Activated CD4-positive, alpha-beta T cell treated with anti-CD3 and anti-CD28 coated beads for 36 hours (primary cell): ENCODE results near the gene KRTAP10-3. TPM values are rescaled to one million over a fixed set of nuclear protein-coding genes. Genes with fewer than 3 reads are reported as not detected.
"Not testable (repeated sequence)": the region's sequence is repeated elsewhere in the genome, so short reads cannot be mapped to it uniquely, and the experiment has no call there.

Experiments
- ATAC-seq: fragments of 200-7000 bp; cut with Tn5 transposase; one replicate; pipeline ENCODE4 v1.10.0; 2021; ENCODE audit warnings: mild to moderate bottlenecking, moderate library complexity
- CTCF ChIA-PET: fragments of 350-600 bp; sonication (Branson Sonifier 250); formaldehyde crosslinking; loops from one replicate; lab custom pipeline; 2021; ENCODE audit warnings: antibody characterized with exemption; lab: Charles Lee
- POLR2A ChIA-PET: fragments of 350-600 bp; sonication (Branson Sonifier 250); formaldehyde crosslinking; loops from one replicate; lab custom pipeline; 2021; ENCODE audit warnings: antibody characterized with exemption, inconsistent platforms; lab: Charles Lee
- DNase-seq: peaks from one replicate; pipeline ENCODE4 v3.0.0-alpha.2; 2020
- H3K27ac Mint-ChIP-seq: one replicate; pipeline ENCODE4 v1.8.0; 2021; ENCODE audit warnings: mixed read lengths
- H3K27me3 Mint-ChIP-seq: one replicate; pipeline ENCODE4 v1.8.0; 2021; ENCODE audit warnings: mixed read lengths
- H3K36me3 Mint-ChIP-seq: one replicate; pipeline ENCODE4 v1.8.0; 2021; ENCODE audit warnings: low read depth, mixed read lengths
- H3K4me1 Mint-ChIP-seq: one replicate; pipeline ENCODE4 v1.8.0; 2021; ENCODE audit warnings: mixed read lengths
- H3K4me3 Mint-ChIP-seq: one replicate; pipeline ENCODE4 v1.8.0; 2021; ENCODE audit warnings: mild to moderate bottlenecking, moderate library complexity, mixed read lengths
- H3K9me3 Mint-ChIP-seq: one replicate; pipeline ENCODE4 v1.8.0; 2021; ENCODE audit warnings: low read depth, mixed read lengths
- intact Hi-C, 2 experiments: fragments of 100-400 bp; cut with DNase I in 1 of 2; cut with micrococcal nuclease in 1 of 2; formaldehyde crosslinking; loops; one replicate each; pipeline versions ENCODE4 v1.14.2 to v1.15.1; 2022 to 2024; cut with DNase I, micrococcal nuclease
- total RNA-seq, 2 experiments: library from RNA; stranded (reverse); gene quantifications; one replicate each; pipeline ENCODE4 v1.2.3, GENCODE V29; 2021

The KRTAP10-3 gene
- total RNA-seq, 2 experiments from 2014 or later, result not detected

- POLR2A ChIA-PET, result no interaction called here
- Mint-ChIP-seq H3K4me3 (no peak overlapping the region), H3K36me3 (peaks cover 2% of the 10 kb centered on the region), H3K27me3 (peaks cover 3% of the 10 kb centered on the region), H3K9me3 (peaks cover 8% of the 10 kb centered on the region), H3K27ac (no peak overlapping the region), H3K4me1 (no peaks in the 10 kb centered on the region)
- intact Hi-C loops, result no loop called here
- ATAC-seq (no peak), DNase-seq (no peak)
- CTCF ChIA-PET, result no interaction called here
These were observed 16.9 kb upstream of the KRTAP10-3 start for GRCh38 chr21:44575307-44576024.

GRCh38 chr21:44574457-44575306 lies 16.1 kb upstream of the KRTAP10-3 start:
- Mint-ChIP-seq H3K27me3 (peaks cover 3% of the 10 kb centered on the region), H3K4me1 (no peaks in the 10 kb centered on the region), H3K27ac (no peak overlapping the region), H3K4me3 (no peak overlapping the region), H3K36me3 (peaks cover 2% of the 10 kb centered on the region), H3K9me3 (peaks cover 8% of the 10 kb centered on the region)
- POLR2A ChIA-PET, result no interaction called here
- DNase-seq, result no peak
- CTCF ChIA-PET, result interaction anchor here (0.6 to 0.7 kb wide), 2 partner anchors 36 to 147 kb away, joined by 3 read pairs; no protein-coding TSS in a partner anchor
- intact Hi-C loops, result no loop called here
- no peak for ATAC-seq

DNA sequence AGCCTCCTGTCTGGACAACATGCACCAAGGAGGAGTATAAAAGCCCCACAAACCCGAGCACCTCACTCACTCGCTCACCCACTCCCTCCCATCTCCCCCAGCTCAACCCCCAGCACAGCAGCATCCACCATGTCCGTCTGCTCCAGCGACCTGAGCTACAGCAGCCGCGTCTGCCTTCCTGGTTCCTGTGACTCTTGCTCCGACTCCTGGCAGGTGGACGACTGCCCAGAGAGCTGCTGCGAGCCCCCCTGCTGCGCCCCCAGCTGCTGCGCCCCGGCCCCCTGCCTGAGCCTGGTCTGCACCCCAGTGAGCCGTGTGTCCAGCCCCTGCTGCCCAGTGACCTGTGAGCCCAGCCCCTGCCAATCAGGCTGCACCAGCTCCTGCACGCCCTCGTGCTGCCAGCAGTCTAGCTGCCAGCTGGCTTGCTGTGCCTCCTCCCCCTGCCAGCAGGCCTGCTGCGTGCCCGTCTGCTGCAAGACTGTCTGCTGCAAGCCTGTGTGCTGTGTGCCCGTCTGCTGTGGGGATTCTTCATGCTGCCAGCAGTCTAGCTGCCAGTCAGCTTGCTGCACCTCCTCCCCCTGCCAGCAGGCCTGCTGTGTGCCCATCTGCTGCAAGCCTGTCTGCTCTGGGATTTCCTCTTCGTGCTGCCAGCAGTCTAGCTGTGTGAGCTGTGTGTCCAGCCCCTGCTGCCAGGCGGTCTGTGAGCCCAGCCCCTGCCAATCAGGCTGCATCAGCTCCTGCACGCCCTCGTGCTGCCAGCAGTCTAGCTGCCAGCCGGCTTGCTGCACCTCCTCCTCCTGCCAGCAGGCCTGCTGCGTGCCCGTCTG lies 15.2 kb upstream of the KRTAP10-3 start, which contains the start of gene KRTAP10-4:
TSS of gene KRTAP10-4 (plus strand) at position 100 of the 827 bp plus-strand sequence. CDS start at position 130, 30 bp downstream.
- H3K4me3 Mint-ChIP-seq, H3K36me3 Mint-ChIP-seq, H3K27ac Mint-ChIP-seq, ATAC-seq, POLR2A ChIA-PET, intact Hi-C loops, H3K9me3 Mint-ChIP-seq, DNase-seq, H3K27me3 Mint-ChIP-seq, H3K4me1 Mint-ChIP-seq: not testable (repeated sequence)
- CTCF ChIA-PET, result interaction anchor here (0.7 kb wide), 1 partner anchor 37 kb away, joined by 3 read pairs; no protein-coding TSS in a partner anchor

- intact Hi-C loops, result no loop called here
- no peak for ATAC-seq
- H3K36me3 Mint-ChIP-seq, result peaks cover 2% of the 10 kb centered on the region
- DNase-seq, result no peak
- no peaks in the 10 kb centered on the region for H3K4me1 Mint-ChIP-seq
- H3K27ac Mint-ChIP-seq, result no peak overlapping the region
- CTCF ChIA-PET, result no interaction called here
- peaks cover 3% of the 10 kb centered on the region for H3K27me3 Mint-ChIP-seq
- H3K9me3 Mint-ChIP-seq, result peaks cover 8% of the 10 kb centered on the region
- POLR2A ChIA-PET, result no interaction called here
- H3K4me3 Mint-ChIP-seq, result no peak overlapping the region
These were observed 14.5 kb upstream of the KRTAP10-3 start for GRCh38 chr21:44572959-44573583.

DNA sequence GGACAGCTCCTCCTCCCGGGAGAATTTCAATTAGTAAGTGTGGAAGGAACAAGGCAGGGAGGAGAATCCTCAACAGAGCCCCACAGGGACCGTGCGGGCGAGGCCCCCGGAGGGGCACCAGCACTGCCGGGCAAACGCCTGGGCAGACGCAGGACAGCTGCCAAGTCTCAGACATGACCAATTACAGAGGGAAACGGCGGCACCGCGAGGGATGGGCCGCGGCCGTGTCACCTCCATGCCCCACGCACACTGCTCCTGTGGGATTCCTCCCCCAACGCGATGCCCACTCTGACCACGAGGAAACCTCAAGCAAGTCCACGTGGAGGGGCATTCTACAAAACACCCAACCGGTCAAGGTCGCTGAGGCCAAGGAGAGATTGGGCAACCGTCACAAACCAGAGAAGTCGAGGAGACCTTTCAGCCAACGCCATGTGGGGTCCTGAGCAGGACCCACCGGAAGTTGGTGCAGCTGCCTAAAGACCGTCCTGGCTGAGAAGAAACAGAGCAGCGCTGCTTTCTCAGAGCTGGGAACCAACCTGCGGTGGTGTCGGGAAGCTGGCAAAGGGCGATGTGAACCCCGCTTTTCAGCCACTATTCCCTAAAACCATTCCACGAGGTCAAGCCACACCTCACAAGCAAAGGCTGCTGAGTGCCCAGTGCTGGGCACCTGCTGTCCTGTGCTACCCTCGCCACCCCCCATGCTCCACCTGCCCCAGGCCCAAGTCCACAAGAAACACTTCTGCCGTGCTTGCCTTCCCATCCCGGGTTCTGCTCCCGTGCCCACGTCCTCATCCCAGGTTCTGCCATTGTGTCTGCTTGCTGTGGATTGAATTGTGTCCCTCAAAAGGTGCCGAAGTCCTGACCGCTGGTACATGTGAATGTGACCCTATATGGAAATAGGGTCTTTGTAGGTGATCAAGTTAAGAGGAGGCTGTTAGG lies 13.5 kb upstream of the KRTAP10-3 start:
- Mint-ChIP-seq H3K4me3 (no peak overlapping the region), H3K9me3 (peaks cover under 1% of the 10 kb centered on the region), H3K4me1 (no peaks in the 10 kb centered on the region), H3K27ac (no peak overlapping the region), H3K27me3 (peaks cover 3% of the 10 kb centered on the region), H3K36me3 (no peaks in the 10 kb centered on the region)
- no peak for DNase-seq
- intact Hi-C loops, result no loop called here
- ATAC-seq, result no peak
- ChIA-PET CTCF (no interaction called here), POLR2A (no interaction called here)

DNA sequence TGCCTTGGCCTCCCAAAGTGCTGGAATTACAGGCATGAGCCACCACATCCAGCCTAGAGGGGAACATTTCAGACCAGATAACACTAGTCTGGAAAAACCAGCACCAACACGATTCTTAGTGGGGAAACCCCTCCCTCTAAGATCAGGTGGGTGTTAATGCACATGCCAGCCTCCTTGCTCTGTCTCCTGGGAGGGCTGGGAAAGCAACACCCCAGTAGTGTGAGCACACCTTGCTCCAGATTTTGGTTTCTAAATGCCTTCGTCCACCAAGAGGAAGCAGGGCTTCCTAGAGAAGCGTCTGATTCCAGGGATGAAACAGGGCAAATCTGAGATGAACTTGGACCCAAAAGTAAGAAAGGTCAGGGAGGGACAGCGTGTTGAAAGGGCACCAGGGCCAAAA lies 12.7 kb upstream of the KRTAP10-3 start:
- POLR2A ChIA-PET, result no interaction called here
- no peak for ATAC-seq
- H3K9me3 Mint-ChIP-seq, result no peaks in the 10 kb centered on the region
- DNase-seq, result no peak
- peaks cover 3% of the 10 kb centered on the region for H3K27me3 Mint-ChIP-seq
- no peak overlapping the region for H3K27ac Mint-ChIP-seq
- CTCF ChIA-PET, result no interaction called here
- no peaks in the 10 kb centered on the region for H3K4me1 Mint-ChIP-seq
- intact Hi-C loops, result no loop called here
- no peak overlapping the region for H3K4me3 Mint-ChIP-seq
- no peaks in the 10 kb centered on the region for H3K36me3 Mint-ChIP-seq

- DNase-seq (no peak), ATAC-seq (no peak)
- H3K27me3 Mint-ChIP-seq, result peaks cover 3% of the 10 kb centered on the region
- intact Hi-C loops, result no loop called here
- H3K4me3 Mint-ChIP-seq, result no peak overlapping the region
- H3K9me3 Mint-ChIP-seq, result no peaks in the 10 kb centered on the region
- POLR2A ChIA-PET, result no interaction called here
- H3K36me3 Mint-ChIP-seq, result no peaks in the 10 kb centered on the region
- CTCF ChIA-PET, result no interaction called here
- no peak overlapping the region for H3K27ac Mint-ChIP-seq
- H3K4me1 Mint-ChIP-seq, result peaks cover 5% of the 10 kb centered on the region
These were observed 11.4 kb upstream of the KRTAP10-3 start for GRCh38 chr21:44569861-44570517.

- Mint-ChIP-seq H3K27me3 (no peaks in the 10 kb centered on the region), H3K4me3 (no peak overlapping the region), H3K27ac (no peak overlapping the region), H3K36me3 (no peaks in the 10 kb centered on the region), H3K4me1 (peaks cover 12% of the 10 kb centered on the region), H3K9me3 (no peaks in the 10 kb centered on the region)
- no peak for DNase-seq
- intact Hi-C loops, result no loop called here
- ATAC-seq, result no peak
- POLR2A ChIA-PET, result no interaction called here
- CTCF ChIA-PET, result no interaction called here
These were observed 10.3 kb upstream of the KRTAP10-3 start for GRCh38 chr21:44568667-44569556.

GRCh38 chr21:44568261-44568660 lies 9.7 kb upstream of the KRTAP10-3 start:
- no peak overlapping the region for H3K27ac Mint-ChIP-seq
- POLR2A ChIA-PET, result no interaction called here
- intact Hi-C loops, result no loop called here

More at GRCh38 chr21:44568261-44568660, 9.7 kb upstream of the KRTAP10-3 start:
- Mint-ChIP-seq H3K9me3 (peaks cover under 1% of the 10 kb centered on the region), H3K27me3 (no peaks in the 10 kb centered on the region), H3K4me1 (peaks cover 12% of the 10 kb centered on the region), H3K36me3 (no peaks in the 10 kb centered on the region), H3K4me3 (no peak overlapping the region)
- CTCF ChIA-PET, result no interaction called here
- ATAC-seq (no peak), DNase-seq (no peak)
